ENCODE results near the gene DAPK2.

GRCh38 chr15:63978511-63979261, 67.6 kb downstream of the DAPK2 start:
- TF ChIP-seq LEF1 (IDR thresholded peaks at IDR 0.05; ENCODE audit: borderline replicate concordance) (no peak), FOXM1 (IDR thresholded peaks at IDR 0.05; ENCODE audit: borderline replicate concordance) (no peak), HDGF (IDR thresholded peaks at IDR 0.05; ENCODE audit: borderline replicate concordance) (no peak), L3MBTL2 (conservative IDR thresholded peaks at IDR 0.05) (no peak), BHLHE40 (IDR thresholded peaks at IDR 0.05; ENCODE audit: borderline replicate concordance) (no peak), ELF4 (IDR thresholded peaks at IDR 0.05) (no peak)

Measured in HEK293T (cell line).